ENCODE data around the gene PSMD1.

- TF ChIP-seq, protein P1, sequence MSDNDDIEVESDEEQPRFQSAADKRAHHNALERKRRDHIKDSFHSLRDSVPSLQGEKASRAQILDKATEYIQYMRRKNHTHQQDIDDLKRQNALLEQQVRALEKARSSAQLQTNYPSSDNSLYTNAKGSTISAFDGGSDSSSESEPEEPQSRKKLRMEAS (IDR thresholded peaks at IDR 0.05; ENCODE audit: low read depth, low read length) = no peak
- TF ChIP-seq CTCF (IDR thresholded peaks at IDR 0.05; ENCODE audit: low read depth, low read length) (no peak), MYC (IDR thresholded peaks at IDR 0.05; ENCODE audit: low read depth, low read length) (no peak), POLR2A (IDR thresholded peaks at IDR 0.05; ENCODE audit: extremely low read depth, insufficient read length) (no peak)
These were observed 12.0 kb downstream of the PSMD1 start for GRCh38 chr2:231068525-231069222.

Measured in NB4 (cell line).